Prostate gland (tissue), 2 donors: ENCODE data around the gene SPATA3. TPM values are rescaled to one million over a fixed set of nuclear protein-coding genes. Genes with fewer than 3 reads are reported as not detected.

Experiments used
- DNase-seq: peaks from one replicate; pipeline ENCODE4 v3.0.0-alpha.2; 2019; ENCODE audit warnings: low spot score
- H3K27ac ChIP-seq, 2 donors: fragments of 200-600 bp; sonication (generic); 2 replicates each; pipeline ENCODE4 v1.5.1; 2017 to 2019
- H3K27me3 ChIP-seq: fragments of 200-600 bp; sonication (generic); replicated peaks from 2 replicates; pipeline ENCODE4 v1.5.1; 2019; ENCODE audit not compliant: insufficient read depth
- H3K36me3 ChIP-seq, 2 donors: fragments of 200-600 bp; sonication (generic); 1 replicate in 1 of 2; 2 replicates in 1 of 2; pipeline versions ENCODE4 v1.5.1 to v1.8.1; 2017 to 2019
- H3K4me1 ChIP-seq: fragments of 200-600 bp; sonication (generic); replicated peaks from 2 replicates; pipeline ENCODE4 v1.5.1; 2019
- H3K4me3 ChIP-seq, 2 donors: fragments of 200-600 bp; sonication (generic); 2 replicates each; pipeline ENCODE4 v1.5.1; 2017 to 2019
- H3K9me3 ChIP-seq: fragments of 200-600 bp; sonication (generic); 2 replicates; pipeline ENCODE4 v1.5.1; 2017
- POLR2A ChIP-seq: fragments of 450-650 bp; IDR thresholded peaks from one replicate; pipeline ENCODE4 v1.6.1; 2016; ENCODE audit warnings: antibody characterized with exemption, mild to moderate bottlenecking
- POLR2AphosphoS5 ChIP-seq: sonication (generic); formaldehyde crosslinking; IDR thresholded peaks from one replicate; pipeline ENCODE4 v1.6.1; 2017; ENCODE audit warnings: antibody characterized with exemption
- WGBS: methylation state at CpG from one replicate; pipeline ENCODE4 v1.1.5; 2018; 5-methylcytosine and 5-hydroxymethylcytosine counted together
- intact Hi-C: fragments of 100-400 bp; cut with DNase I; formaldehyde crosslinking; loops from one replicate; pipeline ENCODE4 v1.14.2; 2022
- total RNA-seq, 2 donors: library from RNA; depleted of rRNA; stranded (reverse); fragments of >200 nt; gene quantifications; one replicate each; pipeline ENCODE4 v1.1.0, GENCODE V29; 2016
- TF ChIP-seq, protein P1 (sequence below), 4 experiments: fragments of 200-600 bp in 2 of 4; fragments of 450-650 bp in 2 of 4; sonication (generic) in 2 of 4; IDR thresholded peaks; 1 replicate in 3 of 4; 2 replicates in 1 of 4; pipeline ENCODE4 v1.5.1; 2016 to 2019; ENCODE audit warnings: antibody characterized with exemption in 4 of 4, mild to moderate bottlenecking in 2 of 4, moderate library complexity in 2 of 4

Gene SPATA3
- total RNA-seq, 2 donors from 2014 or later: 1.8 TPM; not detected in 1

DNA sequence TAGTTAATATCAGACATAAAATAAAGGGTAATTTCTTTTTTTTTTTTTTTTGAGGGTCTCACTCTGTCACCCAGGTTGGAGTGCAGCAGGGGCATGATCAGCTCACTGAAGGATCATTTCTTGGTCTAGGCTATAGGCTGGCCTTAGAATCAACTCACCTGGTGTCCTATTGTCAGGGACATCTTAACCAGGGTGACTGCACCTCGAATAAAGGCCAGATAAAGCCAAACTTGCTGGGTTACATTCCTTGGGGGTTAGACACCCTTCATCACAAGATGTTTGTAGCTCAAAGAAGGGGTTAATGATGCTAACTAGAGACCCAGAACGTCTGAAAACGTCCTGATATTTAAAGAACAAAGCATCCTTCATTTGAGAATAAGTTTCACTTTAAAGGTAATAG, 17.9 kb downstream of the SPATA3 start:
- intact Hi-C loops: no loop called here
- WGBS: 20% methylated on average over 3 of the region's 3 CpGs

DNA sequence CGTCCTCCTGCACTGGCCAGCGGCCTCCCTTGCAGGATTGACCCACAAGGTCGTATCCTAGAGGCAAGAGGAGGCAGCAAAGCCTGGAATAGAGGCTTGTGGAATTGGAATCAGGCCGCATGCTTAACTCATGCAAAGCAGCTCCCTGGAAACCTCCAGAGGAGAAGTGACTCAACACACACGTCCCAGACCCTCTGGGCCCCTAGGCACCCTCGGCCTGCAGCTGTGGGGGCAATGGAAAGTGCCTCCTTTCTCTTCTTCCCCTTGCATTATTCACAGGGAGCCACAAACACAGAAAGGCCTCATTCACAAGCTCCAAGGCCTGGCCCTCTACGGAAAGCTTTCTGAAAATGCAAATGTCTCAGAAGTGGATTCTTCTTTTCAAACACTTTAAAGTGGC, 19.6 kb downstream of the SPATA3 start:
- Histone ChIP-seq H3K4me1 (no peaks in the 10 kb centered on the region), H3K36me3 (no peaks in the 10 kb centered on the region), H3K27ac (no peak overlapping the region), H3K27me3 (no peaks in the 10 kb centered on the region), H3K4me3 (no peak overlapping the region), H3K9me3 (no peaks in the 10 kb centered on the region)
- WGBS: 78% methylated on average over 7 of the region's 7 CpGs
- TF ChIP-seq POLR2A (no peak), POLR2AphosphoS5 (no peak)
- TF ChIP-seq, protein P1, sequence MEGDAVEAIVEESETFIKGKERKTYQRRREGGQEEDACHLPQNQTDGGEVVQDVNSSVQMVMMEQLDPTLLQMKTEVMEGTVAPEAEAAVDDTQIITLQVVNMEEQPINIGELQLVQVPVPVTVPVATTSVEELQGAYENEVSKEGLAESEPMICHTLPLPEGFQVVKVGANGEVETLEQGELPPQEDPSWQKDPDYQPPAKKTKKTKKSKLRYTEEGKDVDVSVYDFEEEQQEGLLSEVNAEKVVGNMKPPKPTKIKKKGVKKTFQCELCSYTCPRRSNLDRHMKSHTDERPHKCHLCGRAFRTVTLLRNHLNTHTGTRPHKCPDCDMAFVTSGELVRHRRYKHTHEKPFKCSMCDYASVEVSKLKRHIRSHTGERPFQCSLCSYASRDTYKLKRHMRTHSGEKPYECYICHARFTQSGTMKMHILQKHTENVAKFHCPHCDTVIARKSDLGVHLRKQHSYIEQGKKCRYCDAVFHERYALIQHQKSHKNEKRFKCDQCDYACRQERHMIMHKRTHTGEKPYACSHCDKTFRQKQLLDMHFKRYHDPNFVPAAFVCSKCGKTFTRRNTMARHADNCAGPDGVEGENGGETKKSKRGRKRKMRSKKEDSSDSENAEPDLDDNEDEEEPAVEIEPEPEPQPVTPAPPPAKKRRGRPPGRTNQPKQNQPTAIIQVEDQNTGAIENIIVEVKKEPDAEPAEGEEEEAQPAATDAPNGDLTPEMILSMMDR (IDR thresholded peaks at IDR 0.05): no peak
- intact Hi-C loops: no loop called here
- no peak for DNase-seq

More for the DNA sequence above, 17.9 kb downstream of the SPATA3 start:
- Histone ChIP-seq H3K27ac (no peak overlapping the region), H3K36me3 (no peaks in the 10 kb centered on the region), H3K4me1 (no peaks in the 10 kb centered on the region), H3K27me3 (no peaks in the 10 kb centered on the region), H3K9me3 (no peaks in the 10 kb centered on the region), H3K4me3 (no peak overlapping the region)
- no peak for TF ChIP-seq POLR2A
- TF ChIP-seq, protein P1 (IDR thresholded peaks at IDR 0.05): no peak
- TF ChIP-seq POLR2AphosphoS5: no peak
- no peak for DNase-seq

DNA sequence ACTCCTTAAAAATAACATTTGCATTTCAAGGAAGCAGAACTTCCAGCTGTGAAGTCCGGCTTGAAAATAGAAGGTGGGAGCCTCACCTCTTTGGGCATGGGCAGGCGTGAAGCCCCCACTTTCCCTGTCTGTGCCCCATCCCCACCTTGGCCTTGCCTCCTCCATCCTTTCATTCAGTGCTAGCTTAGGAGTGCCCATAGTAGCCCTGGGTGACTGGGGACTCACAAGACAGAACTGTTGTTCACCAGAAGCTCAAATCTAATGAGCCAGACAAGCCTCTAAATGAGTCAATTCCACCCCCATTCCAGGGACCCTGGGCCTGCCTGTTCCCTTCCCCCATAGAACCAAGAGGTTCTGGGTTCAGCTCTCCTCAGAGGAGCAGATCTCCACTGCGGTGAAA, 20.0 kb downstream of the SPATA3 start:
- 89% methylated on average over 3 of the region's 3 CpGs for WGBS
- H3K9me3 ChIP-seq: no peaks in the 10 kb centered on the region
- H3K4me1 ChIP-seq: no peaks in the 10 kb centered on the region
- DNase-seq: no peak
- no peaks in the 10 kb centered on the region for H3K27me3 ChIP-seq
- no peak overlapping the region for H3K4me3 ChIP-seq
- TF ChIP-seq POLR2A (no peak), POLR2AphosphoS5 (no peak)
- TF ChIP-seq, protein P1 (IDR thresholded peaks at IDR 0.05): no peak
- intact Hi-C loops: no loop called here
- no peak overlapping the region for H3K27ac ChIP-seq
- no peaks in the 10 kb centered on the region for H3K36me3 ChIP-seq

DNA sequence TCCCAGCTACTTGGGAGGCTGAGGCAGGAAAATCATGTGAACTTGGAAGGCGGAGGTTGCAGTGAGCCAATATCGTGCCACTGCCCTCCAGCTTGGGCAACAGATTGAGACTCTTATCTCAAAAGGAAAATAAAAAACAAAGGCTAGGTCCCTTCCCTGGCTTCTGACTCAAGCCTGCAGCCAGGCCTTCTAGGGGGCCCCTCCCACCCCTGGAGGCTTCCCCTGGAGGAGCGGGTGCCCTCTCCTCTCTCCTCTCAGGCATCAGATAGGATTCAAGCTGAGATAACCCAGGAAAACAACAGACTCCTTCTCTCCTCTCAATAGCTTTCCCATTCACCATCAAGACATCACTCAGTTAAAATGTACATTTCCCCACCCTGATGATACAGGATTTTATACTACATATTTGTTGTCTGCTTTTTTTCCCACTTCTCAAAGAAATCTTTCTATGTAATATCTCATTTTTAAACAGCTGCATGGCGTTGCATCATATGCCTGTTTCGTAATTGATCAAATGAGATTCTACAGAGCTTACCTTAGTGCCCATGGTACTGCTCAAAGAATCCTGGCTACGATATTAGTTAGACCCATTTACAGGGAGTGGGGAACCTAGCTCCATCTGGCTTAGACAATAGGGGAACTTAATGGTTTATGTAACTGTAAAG, 20.8 kb downstream of the SPATA3 start:
- 77% methylated on average over 6 of the region's 6 CpGs for WGBS
- no peaks in the 10 kb centered on the region for H3K4me1 ChIP-seq
- no peak for TF ChIP-seq POLR2A
- TF ChIP-seq POLR2AphosphoS5: no peak
- TF ChIP-seq, protein P1 (IDR thresholded peaks at IDR 0.05): no peak
- no peak for DNase-seq
- H3K4me3 ChIP-seq: no peak overlapping the region
- H3K27ac ChIP-seq: no peak overlapping the region
- H3K27me3 ChIP-seq: no peaks in the 10 kb centered on the region
- no peaks in the 10 kb centered on the region for H3K9me3 ChIP-seq
- intact Hi-C loops: no loop called here
- H3K36me3 ChIP-seq: no peaks in the 10 kb centered on the region

DNA sequence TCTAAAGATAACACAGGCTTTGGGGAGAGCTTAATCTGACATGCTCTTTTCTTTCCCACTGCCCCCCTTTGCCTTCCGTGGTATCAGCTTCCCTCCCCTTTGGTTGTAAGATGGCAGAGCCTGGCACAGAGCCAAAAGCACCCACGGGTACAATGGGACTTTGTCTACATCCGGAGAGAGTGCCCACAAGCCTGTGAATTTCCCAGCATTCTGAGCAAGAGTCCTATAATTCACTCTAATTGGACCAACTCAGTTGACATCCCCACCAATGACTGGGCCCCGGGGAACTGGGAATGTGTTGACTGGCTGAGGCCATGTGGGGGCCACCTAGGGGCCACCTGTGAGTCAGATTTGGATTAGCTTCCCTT, 21.3 kb downstream of the SPATA3 start:
- 29% methylated on average over 4 of the region's 4 CpGs for WGBS
- H3K27me3 ChIP-seq: no peaks in the 10 kb centered on the region
- intact Hi-C loops: no loop called here

More for the DNA sequence above, 21.3 kb downstream of the SPATA3 start:
- Histone ChIP-seq H3K9me3 (no peaks in the 10 kb centered on the region), H3K4me3 (no peak overlapping the region), H3K27ac (no peak overlapping the region), H3K4me1 (no peaks in the 10 kb centered on the region), H3K36me3 (no peaks in the 10 kb centered on the region)
- DNase-seq: no peak
- TF ChIP-seq POLR2AphosphoS5 (no peak), POLR2A (no peak)
- TF ChIP-seq, protein P1 (IDR thresholded peaks at IDR 0.05): no peak
